ENCODE measurements around the gene ANKRD11. TPM values are rescaled to one million over a fixed set of nuclear protein-coding genes. Genes with fewer than 3 reads are reported as not detected.

Gene ANKRD11
- total and polyA plus RNA-seq, 2 donors (not counting 3 experiments of a cell fraction or from before 2014, with no cell fraction given): 55.8 to 191 TPM

GRCh38 chr16:89334050-89334449 is 156.3 kb downstream of the ANKRD11 start:
- ChIA-PET CTCF (interaction anchor here (0.6 to 3.0 kb wide), 10 partner anchors 9 to 223 kb away, joined by 3 to 23 read pairs (median 4); no protein-coding TSS in a partner anchor), POLR2A (no interaction called here)
- Histone ChIP-seq H3K27ac (ENCODE audit: insufficient read depth, low read depth, low read length) (peak overlapping the region; percentile 36), H3K36me3 (ENCODE audit: control insufficient read depth in 2 of 2, extremely low read depth in 1 of 2, insufficient read depth in 2 of 2, low read length in 2 of 2) (no peaks in the 10 kb centered on the region), H3K9ac (replicated peaks; ENCODE audit: extremely low read depth, insufficient read depth, low read length) (no peak overlapping the region), H3K4me3 (replicated peaks in 1 of 3; ENCODE audit: insufficient read depth in 1 of 3, low read depth in 1 of 3, low read length in 3 of 3) (no peak overlapping the region), H3K4me2 (ENCODE audit: insufficient read depth, low read length) (no peak overlapping the region), H3K27me3 (ENCODE audit: control insufficient read depth in 2 of 2, insufficient read depth in 2 of 2, low read length in 2 of 2) (no peaks in the 10 kb centered on the region), H3K79me2 (ENCODE audit: control insufficient read depth, insufficient read depth, low read length) (peaks cover 89% of the 10 kb centered on the region), H2AFZ (ENCODE audit: low read depth, low read length) (no peak overlapping the region), H3K9me1 (replicated peaks; ENCODE audit: control insufficient read depth, extremely low read depth, insufficient read depth, low read length) (no peaks in the 10 kb centered on the region), H3K9me3 (replicated peaks; ENCODE audit: control insufficient read depth, insufficient read depth, low read length) (no peaks in the 10 kb centered on the region), H4K20me1 (replicated peaks; ENCODE audit: control insufficient read depth, extremely low read depth, insufficient read depth, low read length) (peaks cover 3% of the 10 kb centered on the region), H3K4me1 (ENCODE audit: control insufficient read depth, extremely low read depth, insufficient read depth, low read length) (peaks cover 60% of the 10 kb centered on the region)
- FAIRE-seq (no peak), DNase-seq (ENCODE audit: low read depth, low spot score) (no peak)
- no peak for TF ChIP-seq FOS (IDR thresholded peaks at IDR 0.05; ENCODE audit: borderline replicate concordance, insufficient read depth, low read length)
- TF ChIP-seq POLR2A (IDR thresholded peaks at IDR 0.05; ENCODE audit: low read depth, low read length): no peak
- no peak for TF ChIP-seq MYC (IDR thresholded peaks at IDR 0.05; ENCODE audit: low read depth, low read length)
- no peak for TF ChIP-seq JUN (IDR thresholded peaks at IDR 0.05; ENCODE audit: borderline replicate concordance, insufficient read depth, insufficient read length, low read depth)
- TF ChIP-seq POLR2AphosphoS5 (IDR thresholded peaks at IDR 0.05; ENCODE audit: insufficient read depth, low read depth, low read length): no peak
- TF ChIP-seq MAX (IDR thresholded peaks at IDR 0.05; ENCODE audit: insufficient read depth, insufficient read length): no peak
- no peak for TF ChIP-seq CTCF (IDR thresholded peaks at IDR 0.05; ENCODE audit: extremely low read depth in 1 of 2, insufficient read depth in 1 of 2, low read depth in 1 of 2, low read length in 2 of 2)
- TF ChIP-seq EZH2 (IDR thresholded peaks at IDR 0.05; ENCODE audit: borderline replicate concordance, low read depth, low read length, severe bottlenecking): no peak
- TF ChIP-seq GATA2 (IDR thresholded peaks at IDR 0.05; ENCODE audit: insufficient read depth, insufficient read length, low read depth, low read length): no peak
- BruUV-seq (replicated peaks): no TSS peak
- dilution Hi-C loops (cut with MboI; ENCODE audit: extremely low pct_ligation_motif_present, low sequenced_read_pairs) (no loop called here), intact Hi-C loops (cut with micrococcal nuclease) (loop anchor here (5.0 kb wide), 1 partner anchor 78 kb away; no protein-coding TSS in a partner anchor)
